Forelimb muscle (tissue), 1 donor: Measurements from ENCODE around the gene PKP3. TPM values are rescaled to one million over a fixed set of nuclear protein-coding genes. Genes with fewer than 3 reads are reported as not detected.
"Not testable (repeated sequence)": the region's sequence is repeated elsewhere in the genome, so short reads cannot be mapped to it uniquely, and the experiment has no call there.

Experiments used
- DNase-seq: peaks from one replicate; pipeline ENCODE4 v3.0.0-alpha.2; 2013; ENCODE audit warnings: low read depth
- polyA plus RNA-seq: library from polyadenylated mRNA; unstranded; fragments of 120-200 nt; gene quantifications from one replicate; pipeline ENCODE4 v1.2.1, GENCODE V29; 2013; ENCODE audit not compliant: insufficient read length

The PKP3 gene, protein sequence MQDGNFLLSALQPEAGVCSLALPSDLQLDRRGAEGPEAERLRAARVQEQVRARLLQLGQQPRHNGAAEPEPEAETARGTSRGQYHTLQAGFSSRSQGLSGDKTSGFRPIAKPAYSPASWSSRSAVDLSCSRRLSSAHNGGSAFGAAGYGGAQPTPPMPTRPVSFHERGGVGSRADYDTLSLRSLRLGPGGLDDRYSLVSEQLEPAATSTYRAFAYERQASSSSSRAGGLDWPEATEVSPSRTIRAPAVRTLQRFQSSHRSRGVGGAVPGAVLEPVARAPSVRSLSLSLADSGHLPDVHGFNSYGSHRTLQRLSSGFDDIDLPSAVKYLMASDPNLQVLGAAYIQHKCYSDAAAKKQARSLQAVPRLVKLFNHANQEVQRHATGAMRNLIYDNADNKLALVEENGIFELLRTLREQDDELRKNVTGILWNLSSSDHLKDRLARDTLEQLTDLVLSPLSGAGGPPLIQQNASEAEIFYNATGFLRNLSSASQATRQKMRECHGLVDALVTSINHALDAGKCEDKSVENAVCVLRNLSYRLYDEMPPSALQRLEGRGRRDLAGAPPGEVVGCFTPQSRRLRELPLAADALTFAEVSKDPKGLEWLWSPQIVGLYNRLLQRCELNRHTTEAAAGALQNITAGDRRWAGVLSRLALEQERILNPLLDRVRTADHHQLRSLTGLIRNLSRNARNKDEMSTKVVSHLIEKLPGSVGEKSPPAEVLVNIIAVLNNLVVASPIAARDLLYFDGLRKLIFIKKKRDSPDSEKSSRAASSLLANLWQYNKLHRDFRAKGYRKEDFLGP
- polyA plus RNA-seq: 0.16 TPM

DNA sequence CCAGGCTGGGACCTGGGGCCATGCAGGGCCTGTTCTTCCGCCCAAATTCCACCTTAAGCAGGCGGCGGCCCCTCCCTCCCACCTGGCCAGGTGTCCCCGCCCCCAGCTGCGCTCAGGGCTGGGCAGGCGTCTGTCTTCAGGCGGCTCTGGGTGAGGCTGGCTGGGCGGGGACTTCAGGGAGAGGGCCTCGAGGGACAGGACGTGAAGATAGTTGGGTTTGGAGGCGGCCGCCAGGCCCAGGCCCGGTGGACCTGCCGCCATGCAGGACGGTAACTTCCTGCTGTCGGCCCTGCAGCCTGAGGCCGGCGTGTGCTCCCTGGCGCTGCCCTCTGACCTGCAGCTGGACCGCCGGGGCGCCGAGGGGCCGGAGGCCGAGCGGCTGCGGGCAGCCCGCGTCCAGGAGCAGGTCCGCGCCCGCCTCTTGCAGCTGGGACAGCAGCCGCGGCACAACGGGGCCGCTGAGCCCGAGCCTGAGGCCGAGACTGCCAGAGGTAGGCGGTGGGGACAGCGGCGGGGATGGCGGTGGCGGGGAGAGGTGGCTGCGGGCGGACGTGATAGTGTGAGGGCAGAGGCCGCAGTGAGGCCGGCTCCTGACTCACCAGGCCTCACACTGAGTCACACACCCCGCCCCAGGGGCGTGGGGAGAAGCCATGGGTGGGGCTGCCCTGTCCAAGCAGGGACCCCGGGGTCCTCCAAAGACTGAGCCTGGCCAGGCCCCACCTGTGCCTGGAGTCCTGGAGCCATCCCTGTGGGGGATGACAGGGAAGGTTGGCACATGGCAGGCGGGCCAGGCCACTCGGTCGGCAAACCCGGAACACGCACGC lies at the start of gene PKP3:
TSS of gene PKP3 (plus strand) at position 176 of the 824 bp plus-strand sequence. CDS start at position 260, 84 bp downstream.
- DNase-seq: no peak

DNA sequence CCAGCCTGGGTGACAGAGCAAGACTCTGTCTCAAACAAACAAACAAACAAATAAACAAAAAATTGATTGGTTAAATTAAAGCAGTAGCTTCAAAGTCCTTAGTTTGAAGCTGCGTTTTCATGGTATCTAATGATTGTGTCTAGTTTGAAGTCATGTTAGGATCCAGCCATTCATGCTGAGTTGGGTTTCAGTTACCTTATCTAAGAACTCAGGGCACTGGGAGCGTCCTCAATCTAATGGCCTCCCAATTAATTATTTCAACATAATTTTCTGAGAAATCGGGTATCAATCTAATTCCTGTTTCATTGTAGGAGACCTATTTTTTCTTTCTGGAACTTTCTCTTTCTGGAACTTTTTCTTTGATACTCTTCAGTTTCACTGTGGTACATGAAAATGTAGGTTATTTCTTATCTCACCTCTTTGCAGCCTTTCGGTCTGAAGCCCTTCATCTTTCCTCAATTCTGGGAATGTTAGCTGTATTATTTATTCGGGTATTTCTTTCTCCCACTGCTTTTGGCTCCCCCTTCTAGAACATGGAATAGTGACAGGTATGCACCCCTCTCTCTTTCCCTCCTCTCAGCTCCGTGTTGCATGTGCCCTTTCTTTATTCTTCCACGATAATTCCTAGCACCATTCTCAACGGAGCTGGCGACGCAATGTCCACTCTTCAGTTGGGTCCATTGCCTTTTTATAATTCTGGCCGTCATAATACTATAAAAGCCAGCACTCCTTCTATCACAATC lies 49.0 kb upstream of the PKP3 start:
- DNase-seq: no peak

DNA sequence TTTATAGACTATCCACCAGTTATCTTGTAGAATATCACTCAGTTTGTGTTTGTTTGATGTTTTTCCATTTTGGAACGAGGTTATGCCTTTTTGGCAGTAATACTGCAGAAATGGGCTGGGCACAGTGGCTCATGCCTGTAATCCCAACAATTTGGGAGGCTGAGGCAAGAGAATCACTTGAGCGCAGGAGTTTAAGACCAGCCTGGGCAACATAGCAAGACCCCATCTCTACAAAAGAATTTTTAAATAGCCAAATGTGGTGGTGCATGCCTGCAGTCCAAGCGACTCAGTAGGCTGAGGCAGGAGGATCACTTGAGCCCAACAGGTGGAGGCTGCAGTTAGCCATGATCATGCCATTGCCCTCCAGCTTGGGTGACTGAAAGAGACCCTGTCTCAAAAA lies 47.5 kb upstream of the PKP3 start:
- DNase-seq: no peak

DNA sequence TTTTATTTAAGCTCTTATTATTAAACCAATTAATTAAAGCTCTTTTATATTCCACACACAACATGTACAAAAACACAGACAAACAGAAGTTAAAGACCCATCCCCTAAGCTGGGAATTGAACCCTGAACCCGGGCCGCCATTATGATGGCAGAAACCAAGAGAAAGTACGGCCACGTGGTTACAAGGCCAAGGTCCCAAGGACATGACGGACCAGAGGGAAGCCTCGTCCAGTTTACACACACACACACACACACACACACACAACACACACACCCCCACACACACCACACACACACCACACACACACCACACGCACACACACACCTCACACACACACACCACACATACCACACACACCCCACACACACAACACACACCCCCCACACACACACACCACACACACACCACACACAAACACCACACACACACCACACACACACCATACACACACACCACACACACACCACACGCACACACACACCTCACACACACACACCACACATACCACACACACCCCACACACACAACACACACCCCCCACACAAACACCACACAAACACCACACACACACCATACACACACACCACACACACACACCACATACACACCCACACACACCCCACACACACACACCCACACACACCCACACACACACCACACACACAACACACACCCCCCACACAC lies 44.6 kb upstream of the PKP3 start:
- not testable (repeated sequence) for DNase-seq

DNA sequence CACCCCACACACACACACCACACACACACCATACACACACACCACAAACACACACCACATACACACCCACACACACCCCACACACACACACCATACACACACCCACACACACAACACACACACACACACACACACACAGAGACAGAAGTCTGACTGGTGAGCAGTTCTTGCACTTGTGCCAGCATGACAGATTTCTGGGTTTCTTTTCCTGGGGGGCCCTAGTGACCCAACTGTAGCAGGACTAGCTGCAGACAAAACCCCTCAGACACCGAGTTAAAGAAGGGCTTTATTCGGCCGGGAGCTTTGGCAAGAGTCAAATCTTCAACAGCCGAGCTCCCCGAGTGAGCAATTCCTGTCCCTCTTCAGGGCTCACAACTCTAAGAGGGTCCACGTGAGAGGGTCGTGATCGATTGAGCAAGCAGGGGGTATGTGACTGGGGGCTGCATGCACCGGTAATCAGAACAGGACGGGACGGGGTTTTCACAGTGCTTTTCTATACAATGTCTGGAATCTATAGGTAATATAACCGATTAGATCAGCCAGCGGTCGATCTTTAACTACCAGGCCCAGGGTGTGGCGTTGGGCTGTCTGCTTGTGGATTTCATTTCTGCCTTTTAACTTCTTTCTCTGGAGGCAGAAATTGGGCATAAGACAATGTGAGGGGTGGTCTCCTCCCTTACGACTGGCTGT lies 43.8 kb upstream of the PKP3 start:
- not testable (repeated sequence) for DNase-seq

DNA sequence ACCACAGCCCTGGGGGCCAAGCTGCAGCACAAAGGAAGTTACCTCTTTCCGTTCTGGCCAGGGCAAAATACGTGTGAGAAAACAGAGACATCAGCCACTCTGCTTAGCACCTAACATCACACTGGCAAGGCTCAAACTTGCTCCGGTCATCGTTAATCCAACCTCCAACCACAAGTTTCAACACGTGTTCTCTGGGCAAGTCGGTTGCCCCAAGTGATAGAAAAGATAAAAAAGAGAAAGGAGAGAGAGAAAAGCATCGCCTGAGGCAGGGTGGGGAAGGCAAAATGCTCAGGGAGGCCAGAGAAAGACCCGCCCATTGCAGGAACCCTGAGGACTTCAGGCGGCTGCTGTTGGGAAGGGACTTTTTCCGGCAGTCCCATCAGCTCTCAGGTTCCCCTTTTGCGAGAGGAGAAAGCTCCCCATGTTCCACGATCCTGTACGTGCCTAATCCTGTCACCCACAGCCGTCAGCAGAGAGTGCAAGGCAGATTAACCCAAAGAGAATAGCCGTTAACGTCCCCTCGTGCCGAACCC lies 43.2 kb upstream of the PKP3 start:
- DNase-seq: no peak

DNA sequence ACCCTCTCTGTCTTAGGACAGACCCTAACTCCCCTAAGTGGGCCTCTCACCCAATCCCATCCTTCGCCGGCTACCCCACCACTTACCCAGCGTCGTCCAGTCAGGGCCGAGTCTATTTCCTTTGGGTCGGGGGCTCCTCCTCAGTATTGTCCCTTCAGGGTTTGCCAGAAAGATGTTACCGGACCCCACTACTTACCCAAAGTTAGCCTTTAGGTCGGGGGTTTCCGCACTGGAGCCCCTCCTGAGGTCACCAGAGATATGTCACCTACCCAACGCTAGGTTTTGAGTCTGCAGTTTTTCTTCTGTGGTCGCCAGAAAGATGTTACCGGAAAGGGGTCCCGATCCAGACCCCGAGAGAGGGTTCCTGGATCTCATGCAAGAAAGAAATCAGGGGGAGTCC lies 42.6 kb upstream of the PKP3 start:
- DNase-seq: no peak

DNA sequence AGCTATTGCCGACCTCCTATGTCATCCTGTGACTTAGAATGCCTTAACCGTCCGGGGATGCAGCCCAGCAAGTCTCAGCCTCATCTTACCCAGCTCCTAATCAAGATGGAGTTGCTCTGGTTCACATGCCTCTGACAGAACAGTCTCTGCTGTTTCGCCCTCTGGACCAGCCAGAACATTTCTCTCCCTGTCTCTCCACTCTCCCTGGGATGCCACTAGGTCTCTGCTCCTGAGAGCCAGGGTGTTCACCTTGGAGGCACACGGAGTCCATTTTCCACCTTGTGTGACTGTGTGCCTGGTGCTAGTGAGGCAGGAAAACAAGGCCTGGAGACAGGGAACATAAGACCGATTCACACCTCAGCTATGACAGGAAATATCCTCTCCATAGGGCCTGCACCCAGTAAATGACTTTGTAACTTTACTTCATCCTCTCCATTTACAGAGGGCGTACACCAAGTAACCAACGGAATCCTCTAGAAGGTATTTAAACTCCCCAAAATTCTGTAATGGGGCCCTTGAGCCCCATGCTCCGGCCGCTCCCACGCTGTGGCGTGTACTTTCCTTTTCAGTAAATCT lies 41.5 kb upstream of the PKP3 start:
- no peak for DNase-seq

DNA sequence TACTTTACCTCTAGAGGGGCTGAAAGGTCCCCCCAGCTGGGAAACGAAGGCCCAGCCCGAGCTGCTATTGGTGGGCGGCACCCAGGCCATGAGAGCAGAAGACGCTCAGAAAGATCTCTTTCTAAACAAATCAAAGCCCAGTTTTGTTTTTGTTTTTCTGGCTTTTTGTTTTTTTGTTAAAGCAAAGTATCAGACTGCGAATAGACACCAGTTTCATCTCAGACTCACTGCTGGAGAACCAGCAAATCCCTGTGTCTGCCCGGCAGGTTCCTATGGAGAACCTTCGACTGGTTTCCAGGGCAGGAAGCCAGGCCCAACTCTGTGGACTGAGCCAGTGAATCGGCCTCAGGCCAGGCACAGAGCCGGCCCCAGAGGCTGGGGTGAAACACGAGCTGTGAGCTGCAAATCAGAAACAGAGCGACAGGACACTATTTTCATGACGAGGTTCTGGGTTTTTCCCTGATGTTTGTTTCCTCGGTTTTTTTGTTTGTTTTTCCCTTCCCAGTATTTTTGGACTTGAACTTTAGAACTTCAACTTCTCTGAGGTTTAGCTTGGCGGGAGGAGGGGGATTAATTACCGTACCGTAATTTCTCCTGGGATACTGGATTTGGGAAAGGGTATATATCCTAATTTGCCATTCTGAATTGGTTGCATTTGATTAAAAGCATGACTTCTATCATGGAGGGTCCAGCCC lies 40.7 kb upstream of the PKP3 start:
- peak; percentile 86 for DNase-seq

DNA sequence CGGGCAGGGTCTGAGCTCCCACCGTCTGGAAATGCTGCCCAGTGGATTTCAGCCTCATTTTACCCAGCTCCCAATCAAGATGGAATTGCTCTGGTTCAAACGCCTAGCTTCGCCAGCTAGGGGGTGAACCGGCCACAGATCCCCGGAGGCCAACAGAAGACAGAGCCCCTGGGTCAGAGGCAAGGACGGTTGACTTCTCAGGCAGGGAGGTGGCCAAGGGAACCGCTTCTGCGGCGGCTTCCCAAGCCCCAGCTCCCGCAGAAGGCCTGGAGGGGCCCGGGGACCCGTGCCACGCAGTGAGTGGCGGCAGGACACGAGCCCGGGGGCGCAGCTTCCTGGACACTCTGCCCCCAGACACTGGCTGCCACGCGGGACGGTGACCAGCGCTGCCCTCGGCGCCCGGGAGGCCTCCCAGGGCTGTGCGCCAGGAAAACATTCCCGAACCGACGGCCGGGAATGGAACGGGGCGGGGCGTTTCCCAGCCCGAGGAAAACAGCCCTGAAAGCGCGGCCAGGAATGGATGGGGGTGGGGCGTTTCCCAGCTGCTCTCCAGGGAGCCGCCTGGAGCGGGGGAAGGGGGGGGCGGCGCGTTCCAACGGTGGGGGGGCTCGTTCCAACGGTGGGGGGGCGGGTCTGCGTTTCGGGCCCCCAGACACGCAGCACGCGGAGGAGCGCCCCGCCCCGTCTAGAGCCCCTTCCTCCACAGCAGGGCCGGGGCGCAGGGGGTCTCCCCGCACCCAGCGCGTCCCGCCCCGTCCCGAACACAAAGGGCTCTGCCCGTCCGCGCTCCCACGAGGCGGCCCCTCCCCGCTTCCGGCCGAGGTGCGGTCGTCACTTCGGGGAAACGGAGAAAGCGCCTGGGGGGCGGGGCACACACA lies 38.2 kb upstream of the PKP3 start:
- DNase-seq: no peak

DNA sequence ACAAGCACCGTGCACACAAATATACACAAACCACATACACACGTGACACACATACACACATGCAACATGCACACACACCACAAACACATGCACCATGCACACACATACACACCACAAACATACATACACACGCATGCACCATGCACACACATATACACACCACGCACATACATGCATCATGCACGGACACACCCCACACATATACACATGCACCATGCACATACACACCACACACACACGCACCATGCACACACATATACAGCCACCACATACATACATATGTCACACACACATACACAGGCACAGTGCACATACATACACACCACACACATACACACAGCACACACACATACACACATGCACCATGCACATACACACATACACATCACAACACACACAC lies 37.4 kb upstream of the PKP3 start:
- no peak for DNase-seq

DNA sequence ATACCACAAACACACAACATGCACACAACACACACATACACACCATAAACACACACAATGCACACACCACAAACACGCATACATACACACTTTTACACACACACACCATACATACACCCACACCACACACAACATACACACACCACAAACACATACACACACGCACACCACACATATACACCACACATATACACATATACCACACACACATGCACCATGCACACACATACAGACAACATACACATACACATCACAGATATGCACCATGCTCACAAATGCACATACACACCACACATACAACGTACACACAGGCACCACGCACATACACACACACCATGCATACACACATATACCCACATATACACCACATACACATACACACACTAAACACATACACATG lies 36.4 kb upstream of the PKP3 start:
- DNase-seq: no peak

DNA sequence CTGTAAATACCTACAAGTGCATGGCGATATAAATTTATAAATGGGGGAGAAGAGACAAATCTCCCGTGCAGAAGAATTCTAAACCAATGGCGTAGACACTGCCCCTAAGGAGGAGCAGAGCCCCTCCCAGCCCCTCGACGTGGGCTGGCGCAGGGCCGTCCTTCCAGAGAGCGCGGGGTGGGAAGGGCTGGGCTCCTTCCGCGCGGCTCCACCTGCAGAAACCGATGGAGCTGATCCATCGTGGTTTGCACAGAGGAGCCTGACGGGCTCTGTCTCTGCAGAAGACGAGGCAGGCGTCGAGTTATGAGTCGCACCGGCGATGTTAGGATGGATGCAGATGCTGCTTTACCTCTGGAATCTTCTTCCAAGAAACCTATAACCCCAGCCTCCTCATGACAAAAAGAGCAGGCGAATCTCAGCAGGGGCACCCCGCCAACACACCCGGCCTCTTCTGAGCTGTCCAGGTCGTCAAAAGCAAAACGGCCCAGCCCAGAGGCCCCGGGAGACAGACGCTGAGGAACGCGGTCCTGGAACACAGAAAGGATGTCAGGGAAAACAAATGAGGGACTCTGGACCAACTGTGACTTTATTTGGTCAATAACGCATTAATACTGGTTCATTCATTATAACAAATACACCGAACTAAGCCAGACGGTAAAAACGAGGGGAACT lies 35.7 kb upstream of the PKP3 start:
- DNase-seq: no peak

DNA sequence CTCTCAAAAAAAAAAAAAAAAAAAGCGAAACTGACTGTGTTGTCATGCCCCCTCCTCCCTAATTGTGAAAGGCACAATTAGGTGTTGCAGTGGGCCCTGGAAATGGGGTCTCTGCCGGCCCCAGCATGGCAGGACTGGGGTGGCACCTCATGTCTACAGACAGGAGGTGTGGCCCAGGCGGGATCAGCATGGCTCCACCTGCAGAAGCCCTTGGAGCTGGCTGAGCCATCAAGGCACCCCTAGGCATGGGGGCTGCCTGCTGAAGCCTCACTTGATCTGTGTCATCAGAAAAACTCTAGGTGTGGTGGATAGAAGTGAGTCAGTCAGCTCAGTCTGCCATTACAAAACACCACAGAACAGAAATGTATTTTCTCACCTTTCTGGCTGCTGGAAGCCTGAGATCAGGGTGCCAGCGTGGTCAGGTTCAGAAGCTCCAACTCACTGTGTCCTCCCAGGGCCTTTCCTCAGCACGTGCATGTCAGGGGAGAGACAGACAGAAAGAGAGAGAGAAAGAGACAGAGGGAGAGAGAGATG lies 34.8 kb upstream of the PKP3 start:
- no peak for DNase-seq

DNA sequence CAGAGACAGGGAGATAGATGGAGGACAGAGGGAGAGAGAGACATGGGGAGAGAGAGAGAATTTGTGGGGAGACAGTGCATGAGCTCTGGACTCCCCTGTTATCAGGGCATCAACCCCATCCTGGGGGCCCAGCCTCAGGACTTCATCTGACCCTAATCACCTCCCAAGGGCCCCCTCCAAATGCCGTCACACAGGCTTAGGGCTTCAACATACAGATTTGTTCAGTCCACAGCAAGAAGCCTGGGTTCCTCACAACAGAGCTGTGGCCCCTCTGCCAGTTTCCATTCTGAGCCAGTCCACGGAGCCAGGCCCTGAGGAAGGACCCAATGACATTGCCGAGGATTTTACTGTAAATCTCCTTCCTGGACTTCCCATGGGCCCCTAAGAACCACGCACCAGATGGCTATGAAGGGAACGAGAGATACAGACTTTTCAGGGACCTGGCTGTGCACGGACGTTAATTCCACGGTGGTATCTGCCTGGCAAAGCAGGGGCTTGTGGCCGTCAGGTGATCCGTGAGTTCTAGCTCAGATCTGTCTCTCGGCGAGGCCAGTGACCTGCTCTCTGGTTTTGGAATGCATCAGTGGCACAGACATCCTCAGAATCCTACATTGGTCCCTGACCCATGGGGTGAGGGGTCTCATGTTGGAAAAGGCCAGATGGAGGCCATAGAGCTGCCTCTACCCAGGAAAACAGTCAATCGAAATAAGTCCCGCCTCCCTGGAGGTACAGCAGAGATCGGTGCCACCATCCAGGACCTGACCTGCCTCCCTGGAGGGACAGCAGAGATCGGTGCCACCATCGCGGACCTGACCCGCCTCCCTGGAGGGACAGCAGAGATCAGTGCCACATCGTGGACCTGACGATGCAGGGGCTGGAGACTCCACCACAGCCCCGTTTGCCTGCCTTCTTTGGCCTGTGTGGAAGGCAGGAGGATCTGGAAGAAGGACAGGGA lies 33.4 kb upstream of the PKP3 start:
- no peak for DNase-seq
